ACHN (cell line): ENCODE data around the gene DZANK1.
"Not testable (repeated sequence)": the region's sequence is repeated elsewhere in the genome, so short reads cannot be mapped to it uniquely, and the experiment has no call there.

Source experiments
- DNase-seq: peaks from one replicate; pipeline ENCODE4 v3.0.0-alpha.2; 2015
- in situ Hi-C: cut with HindIII; loops from 2 replicates; pipeline ENCODE4 v1.10.0; 2017; ENCODE audit warnings: low sequenced_read_pairs, low pct_ligation_motif_present, low pct_unique_long_range_greater_than_20kb

The DZANK1 gene

DNA sequence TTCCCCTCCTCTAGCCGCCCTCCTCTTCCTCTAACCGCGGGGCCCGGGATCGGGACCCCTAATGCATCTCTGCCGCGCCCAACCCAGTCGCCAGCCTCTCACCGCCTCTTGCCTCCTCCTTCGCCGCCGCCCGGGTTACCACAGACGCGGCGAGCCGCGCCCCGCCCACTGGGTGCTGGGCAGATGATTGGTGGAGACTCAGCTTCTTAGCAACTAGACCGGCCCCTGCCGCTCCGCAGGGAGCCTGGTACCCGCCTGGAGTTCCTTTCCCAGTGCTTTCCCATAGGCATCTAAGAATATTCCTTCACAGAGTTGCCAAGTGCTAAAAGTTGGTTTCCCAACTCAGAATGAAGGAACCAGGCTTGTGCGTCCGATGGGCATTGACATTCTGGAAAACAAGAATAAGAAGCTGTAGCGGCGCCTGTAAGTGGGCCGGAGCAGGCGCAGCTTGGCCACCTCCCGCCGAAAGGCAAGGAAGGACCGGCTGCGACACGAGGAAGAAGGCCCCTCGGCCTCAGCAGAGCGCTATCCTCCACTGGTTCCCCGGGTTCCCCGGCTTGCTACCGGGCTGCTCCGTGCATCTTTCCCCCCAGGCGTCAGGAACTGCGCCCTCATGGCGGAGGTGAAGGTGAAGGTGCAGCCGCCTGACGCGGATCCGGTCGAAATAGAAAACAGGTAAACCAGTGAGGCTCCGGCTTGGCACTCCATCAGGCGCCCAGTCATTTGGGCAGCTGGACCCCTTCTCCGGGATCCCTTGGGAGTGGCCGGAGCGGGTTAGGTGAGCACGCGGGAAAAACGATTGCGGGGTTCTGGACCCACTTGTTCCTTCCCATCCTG lies at the start of gene DZANK1, which contains the start of gene POLR3F:
DZANK1 (minus strand) TSS at position 137 of the 837 bp plus-strand sequence. CDS start 1,672 bp downstream, outside the sequence.
POLR3F (plus strand) TSS at position 497 of the 837 bp plus-strand sequence; CDS start at position 614, 117 bp downstream.
- in situ Hi-C loops = no loop called here
- peak; percentile 95 for DNase-seq

DNA sequence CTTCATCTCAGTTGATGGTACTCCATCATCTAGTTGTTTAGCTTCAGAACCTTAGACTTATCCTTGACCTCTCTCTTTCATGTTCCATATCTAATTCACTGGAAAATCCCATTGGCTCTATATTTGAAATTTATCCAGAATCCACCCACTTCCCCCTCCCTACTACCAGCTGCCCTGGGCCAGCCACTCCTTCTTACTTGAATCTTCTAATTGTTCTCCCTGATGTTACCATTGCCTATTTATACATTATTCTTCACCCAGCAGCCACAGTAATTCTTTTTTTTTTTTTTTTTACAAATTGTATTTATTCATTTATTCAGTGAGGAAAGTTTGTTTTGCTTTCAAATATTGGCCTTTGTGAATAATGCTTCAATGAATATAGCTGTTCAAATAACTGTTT lies 49.1 kb upstream of the DZANK1 start:
- DNase-seq = no peak
- in situ Hi-C loops = no loop called here

- DNase-seq = no peak
- in situ Hi-C loops = no loop called here
These were observed 47.3 kb upstream of the DZANK1 start for GRCh38 chr20:18514127-18514526.

DNA sequence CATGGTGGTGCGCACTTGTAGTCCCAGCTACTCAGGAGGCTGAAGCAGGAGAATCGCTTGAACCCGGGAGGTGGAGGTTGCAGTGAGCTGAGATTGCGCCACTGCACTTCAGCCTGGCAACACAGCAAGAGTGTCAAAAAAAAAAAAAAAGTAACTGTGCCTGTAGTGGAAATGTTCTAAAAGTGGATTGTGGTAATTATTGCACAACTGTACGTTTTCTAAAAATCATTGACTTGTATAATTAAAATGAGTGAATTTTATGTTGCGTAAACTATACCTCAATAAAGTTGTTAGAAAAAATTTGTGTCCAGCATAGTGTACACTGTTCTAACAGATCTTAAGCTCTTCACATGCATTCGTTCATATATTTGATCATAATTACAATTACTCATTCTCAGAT lies 46.4 kb upstream of the DZANK1 start:
- in situ Hi-C loops = no loop called here
- no peak for DNase-seq

DNA sequence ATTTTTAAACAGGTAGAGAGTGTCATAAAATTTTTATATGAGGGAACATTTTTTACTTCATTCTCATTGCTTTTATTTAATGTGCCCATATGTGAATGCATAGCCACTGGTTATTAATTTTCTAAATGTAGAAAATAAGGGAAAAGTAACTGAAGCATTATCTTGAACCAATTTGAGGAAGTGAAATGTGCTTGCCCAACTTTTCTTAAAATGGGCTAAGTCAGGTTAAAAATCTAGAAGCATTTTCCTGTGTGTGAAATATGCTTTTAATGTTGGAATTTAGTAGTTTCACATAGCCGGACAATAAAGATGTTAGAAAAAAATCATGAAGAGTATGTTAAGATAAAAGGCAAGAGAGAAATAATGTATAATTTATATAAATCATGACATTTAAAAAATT lies 44.7 kb upstream of the DZANK1 start:
- in situ Hi-C loops = no loop called here
- no peak for DNase-seq

DNA sequence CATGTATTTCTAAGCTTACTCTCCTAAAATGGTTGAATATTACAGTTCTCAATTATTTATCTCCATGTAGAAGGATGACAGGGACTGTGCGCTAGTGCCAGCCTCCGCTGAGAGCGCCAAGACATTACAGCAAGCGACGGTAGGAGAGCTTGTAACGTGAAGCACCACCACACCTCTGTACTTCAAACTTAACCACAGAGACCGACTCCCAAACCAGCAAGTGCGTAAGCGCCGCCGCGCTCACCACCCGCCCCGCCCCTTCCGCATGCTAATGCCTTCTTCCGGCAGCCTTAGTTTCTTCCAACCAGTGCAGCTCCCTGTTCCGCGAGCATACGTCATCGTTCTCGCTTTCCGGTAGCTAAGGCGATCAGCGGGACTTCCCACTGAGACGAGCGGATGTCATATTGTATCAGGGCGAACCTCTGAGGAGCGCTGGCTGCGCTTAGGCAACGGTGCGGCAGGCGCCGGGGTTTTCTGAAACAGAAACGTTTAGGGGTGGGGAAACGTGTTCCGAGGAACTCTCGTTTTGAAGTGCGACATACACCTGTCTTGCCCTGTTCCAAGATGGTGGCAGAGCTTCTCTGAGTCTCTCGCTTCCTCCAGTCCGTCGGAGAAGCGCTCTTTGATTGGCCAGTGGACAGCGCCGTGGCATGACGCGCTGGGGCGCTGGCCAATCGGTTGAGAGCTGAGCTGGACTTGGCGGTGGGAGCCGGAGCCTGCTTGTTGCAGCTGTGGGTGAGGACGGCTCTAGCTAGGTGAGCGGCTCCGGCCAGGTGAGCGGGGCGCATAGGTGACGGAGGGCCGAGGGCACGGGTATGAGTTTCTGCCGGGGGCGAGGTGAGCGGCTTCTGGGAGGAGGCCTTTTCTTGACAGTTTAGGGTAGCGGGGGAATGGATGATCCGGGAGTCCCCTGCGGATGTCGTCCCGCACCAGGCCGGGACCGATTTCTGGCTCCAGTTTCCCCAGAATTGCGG lies 40.7 kb upstream of the DZANK1 start, which contains the start of gene SEC23B:
SEC23B (plus strand) TSS at position 723 of the 974 bp plus-strand sequence. CDS start 2,896 bp downstream, outside the sequence.
- DNase-seq = peak; percentile 97
- in situ Hi-C loops = no loop called here

GRCh38 chr20:18506744-18507143 lies 39.9 kb upstream of the DZANK1 start:
- DNase-seq = no peak
- in situ Hi-C loops = no loop called here

DNA sequence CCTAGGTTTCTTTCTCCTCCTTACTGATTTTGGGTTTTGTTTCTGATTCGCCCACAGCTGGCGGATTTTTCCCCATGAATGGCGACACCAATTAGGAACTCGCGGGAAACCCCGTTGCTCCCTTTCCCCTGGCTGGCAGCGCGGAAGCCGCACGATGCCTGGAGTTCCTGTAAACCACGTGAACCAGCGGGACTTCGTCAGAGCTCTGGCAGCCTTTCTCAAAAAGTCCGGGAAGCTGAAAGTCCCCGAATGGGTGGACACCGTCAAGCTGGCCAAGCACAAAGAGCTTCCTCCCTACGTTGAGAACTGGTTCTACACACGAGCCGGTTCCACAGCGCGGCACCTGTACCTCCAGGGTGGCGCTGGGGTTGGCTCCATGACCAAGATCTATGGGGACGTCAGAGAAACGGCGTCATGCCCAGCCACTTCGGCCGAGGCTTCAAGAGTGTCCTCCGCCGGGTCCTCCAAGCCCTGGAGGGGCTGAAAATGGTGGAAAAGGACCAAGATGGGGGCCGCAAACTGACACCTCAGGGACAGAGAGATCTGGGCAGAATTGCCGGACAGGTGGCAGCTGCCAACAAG lies 37.7 kb upstream of the DZANK1 start:
- no peak for DNase-seq

GRCh38 chr20:18501672-18502071 lies 34.8 kb upstream of the DZANK1 start:
- DNase-seq, in situ Hi-C loops: not testable (repeated sequence)

More for the DNA sequence above, 37.7 kb upstream of the DZANK1 start:
- in situ Hi-C loops = no loop called here

GRCh38 chr20:18497603-18498002 lies 30.8 kb upstream of the DZANK1 start:
- DNase-seq = no peak
- in situ Hi-C loops = no loop called here

- DNase-seq = peak; percentile 76
- in situ Hi-C loops = no loop called here
These were observed 30.1 kb upstream of the DZANK1 start, which contains the start of gene RBBP9 for GRCh38 chr20:18496740-18497592. Gene RBBP9 (minus strand): TSS chr20:18497225. CDS start chr20:18497167, 58 bp downstream.

DNA sequence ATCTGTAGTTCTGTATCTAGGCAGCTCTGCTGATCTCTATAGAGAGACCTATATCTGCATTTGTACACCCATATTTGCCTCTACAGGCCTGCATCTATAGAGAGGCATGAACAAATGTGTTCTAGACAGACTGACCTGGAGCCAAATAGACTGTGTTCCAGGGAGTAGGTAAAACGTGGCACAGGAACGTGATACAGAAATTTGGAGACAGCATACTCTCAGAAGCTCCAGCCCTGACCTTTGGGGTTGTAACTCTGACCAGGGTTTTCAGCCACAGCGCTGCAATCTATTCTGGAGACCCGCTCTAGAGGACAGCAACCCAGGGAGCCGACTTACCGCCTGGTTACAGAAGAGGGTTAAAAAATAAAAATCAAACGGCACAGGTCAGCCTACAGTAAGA lies 29.2 kb upstream of the DZANK1 start:
- in situ Hi-C loops = no loop called here
- no peak for DNase-seq

- no peak for DNase-seq
- in situ Hi-C loops = no loop called here
These were observed 21.5 kb upstream of the DZANK1 start for GRCh38 chr20:18488301-18488700.

DNA sequence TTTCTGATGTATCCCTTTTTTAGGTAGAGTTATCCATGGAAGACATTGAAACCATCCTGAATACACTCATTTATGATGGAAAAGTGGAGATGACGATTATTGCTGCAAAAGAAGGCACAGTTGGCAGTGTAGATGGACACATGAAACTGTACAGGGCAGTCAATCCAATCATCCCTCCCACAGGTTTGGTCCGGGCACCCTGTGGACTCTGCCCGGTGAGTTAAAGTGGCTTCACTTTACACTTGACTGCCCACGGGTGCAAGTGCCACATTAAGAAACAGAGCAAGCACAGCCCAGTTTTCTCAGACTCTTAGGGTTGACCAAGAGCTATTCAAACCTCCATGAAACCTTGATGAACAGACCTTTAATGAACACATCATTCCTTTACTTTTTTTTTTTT lies 14.8 kb upstream of the DZANK1 start:
- no peak for DNase-seq
- in situ Hi-C loops = no loop called here

GRCh38 chr20:18477821-18478220 lies 11.0 kb upstream of the DZANK1 start:
- in situ Hi-C loops = no loop called here
- DNase-seq = no peak

- in situ Hi-C loops = no loop called here
- no peak for DNase-seq
These were observed 10.4 kb upstream of the DZANK1 start for GRCh38 chr20:18477218-18477617.

DNA sequence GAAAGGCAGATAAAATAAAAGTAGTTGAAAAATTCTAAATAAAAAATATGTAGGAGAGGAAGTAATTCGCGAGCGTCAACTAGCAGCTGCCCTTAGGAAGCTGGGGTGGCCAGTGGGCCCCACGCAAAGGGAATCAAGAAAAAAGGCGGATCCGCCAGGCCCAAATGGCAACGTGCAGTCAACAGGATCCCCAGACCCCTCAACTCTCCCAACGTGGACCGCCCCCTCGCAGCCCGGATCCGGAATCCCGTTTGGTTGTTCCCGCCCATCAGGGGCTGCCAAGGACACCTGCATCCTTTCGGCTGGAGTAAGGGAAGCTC lies 296 bp downstream of the DZANK1 start:
- in situ Hi-C loops = no loop called here
- DNase-seq = no peak
